Testis (tissue), 3 donors: ENCODE results near the gene PPP1R3D. TPM values are rescaled to one million over a fixed set of nuclear protein-coding genes. Genes with fewer than 3 reads are reported as not detected.

Experiments
- DNase-seq: peaks from one replicate; pipeline ENCODE4 v3.0.0-alpha.2; 2019
- H3K27ac ChIP-seq, 2 donors: fragments of 200-600 bp; sonication (generic); one replicate each; pipeline ENCODE4 v1.5.1; 2019
- H3K27me3 ChIP-seq: fragments of 200-600 bp; sonication (generic); one replicate; pipeline ENCODE4 v1.5.1; 2019
- H3K36me3 ChIP-seq: fragments of 200-600 bp; sonication (generic); one replicate; pipeline ENCODE4 v1.5.1; 2017; ENCODE audit warnings: low read depth; ENCODE audit errors: missing control alignments
- H3K4me1 ChIP-seq: fragments of 200-600 bp; sonication (generic); one replicate; pipeline ENCODE4 v1.5.1; 2019
- H3K4me3 ChIP-seq, 2 donors: fragments of 200-600 bp; sonication (generic); one replicate each; pipeline ENCODE4 v1.5.1; 2017 to 2019
- H3K9me3 ChIP-seq: fragments of 200-600 bp; sonication (generic); one replicate; pipeline ENCODE4 v1.5.1; 2017
- CTCF ChIP-seq, 3 experiments: fragments of 450-650 bp in 2 of 3; fragments of 200-600 bp in 1 of 3; sonication (generic) in 1 of 3; IDR thresholded peaks; one replicate each; pipeline ENCODE4 v1.5.1; 2016 to 2019; ENCODE audit warnings: antibody characterized with exemption in 3 of 3, mild to moderate bottlenecking in 2 of 3, moderate library complexity in 1 of 3
- POLR2A ChIP-seq: fragments of 450-650 bp; IDR thresholded peaks from one replicate; pipeline ENCODE4 v1.6.1; 2017; ENCODE audit warnings: antibody characterized with exemption, mild to moderate bottlenecking, moderate library complexity
- WGBS, 2 donors: methylation state at CpG; one replicate each; pipeline ENCODE4 v1.1.5; 2018; 5-methylcytosine and 5-hydroxymethylcytosine counted together
- intact Hi-C: fragments of 100-400 bp; cut with DNase I; formaldehyde crosslinking; loops from one replicate; pipeline ENCODE4 v1.15.1; 2023; ENCODE audit warnings: low total_unique reads
- polyA plus RNA-seq: library from polyadenylated mRNA; stranded (reverse); fragments of 350-450 nt; fragmentation: Illumina TruSeq; extraction: RNeasy Lipid Tissue Mini Kit (QIAGEN cat#74804); gene quantifications from one replicate; pipeline ENCODE4 v1.2.3, GENCODE V29; 2014; ENCODE audit warnings: low read depth, low replicate concordance; ENCODE audit not compliant: insufficient read depth
- total RNA-seq, 2 donors: library from RNA; depleted of rRNA; stranded (reverse); fragments of >200 nt; gene quantifications; one replicate each; pipeline ENCODE4 v1.2.3, GENCODE V29; 2016

Gene PPP1R3D
- total and polyA plus RNA-seq, 3 donors from 2014 or later, result 4.7 to 9.4 (median 8.2) TPM

GRCh38 chr20:59931511-59932312 is 8.4 kb downstream of the PPP1R3D start:
- Histone ChIP-seq H3K27ac (peak overlapping the region in 1 of 2 donors; percentile 89), H3K27me3 (no peaks in the 10 kb centered on the region), H3K36me3 (no peaks in the 10 kb centered on the region), H3K9me3 (no peaks in the 10 kb centered on the region), H3K4me1 (no peaks in the 10 kb centered on the region), H3K4me3 (no peak overlapping the region)
- no peak for DNase-seq
- no peak for TF ChIP-seq POLR2A
- no peak for TF ChIP-seq CTCF (IDR thresholded peaks at IDR 0.05)
- WGBS, 2 donors, result 52% methylated on average over 9 of the region's 9 CpGs
- intact Hi-C loops, result no loop called here

DNA sequence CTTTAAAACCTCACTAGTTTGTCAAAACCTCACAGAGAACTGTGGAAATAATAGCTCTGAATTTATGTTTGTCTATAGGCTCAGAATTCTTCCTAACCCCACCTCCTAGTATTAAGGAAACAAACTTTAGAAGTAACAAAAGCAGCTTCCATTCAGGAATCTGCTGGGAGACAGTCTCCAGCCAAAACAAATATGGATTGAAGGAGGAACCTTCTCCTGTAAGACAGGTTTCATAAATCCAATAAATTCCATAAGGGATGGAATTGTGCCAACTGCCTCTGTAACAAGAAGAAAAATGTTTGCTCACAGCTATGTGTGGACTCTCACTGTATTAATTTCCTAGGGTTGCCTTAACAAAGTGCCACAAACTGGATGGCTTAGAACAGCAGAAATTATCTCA is 14.2 kb downstream of the PPP1R3D start:
- H3K9me3 ChIP-seq, result no peaks in the 10 kb centered on the region
- no peaks in the 10 kb centered on the region for H3K4me1 ChIP-seq
- no peaks in the 10 kb centered on the region for H3K36me3 ChIP-seq
- no peak for DNase-seq
- no peak overlapping the region for H3K27ac ChIP-seq
- no peak overlapping the region for H3K4me3 ChIP-seq
- intact Hi-C loops, result no loop called here
- no peaks in the 10 kb centered on the region for H3K27me3 ChIP-seq
- no peak for TF ChIP-seq POLR2A
- TF ChIP-seq CTCF (IDR thresholded peaks at IDR 0.05), result no peak

DNA sequence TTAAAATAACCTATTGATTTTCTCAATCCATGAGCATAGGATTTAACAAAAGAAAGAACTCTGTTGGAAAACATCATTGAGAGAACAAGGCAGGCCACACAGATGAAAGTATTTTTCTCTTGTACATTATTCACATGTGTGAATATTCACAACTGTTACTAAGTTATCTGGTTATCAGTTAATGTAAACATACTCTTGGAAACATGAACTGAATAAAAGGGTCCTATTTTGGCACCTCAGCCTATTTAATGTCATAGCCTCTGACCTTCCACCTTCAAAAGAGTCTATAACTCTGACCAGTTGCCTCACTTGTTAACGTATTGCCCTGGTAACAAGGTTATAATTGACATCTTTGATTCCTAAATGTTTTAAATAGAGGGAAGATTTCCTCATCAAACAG is 14.7 kb downstream of the PPP1R3D start:
- WGBS, 2 donors, result 88 to 89% methylated on average over 1 of the region's 1 CpG
- Histone ChIP-seq H3K4me1 (no peaks in the 10 kb centered on the region), H3K4me3 (no peak overlapping the region), H3K9me3 (no peaks in the 10 kb centered on the region), H3K27ac (no peak overlapping the region), H3K36me3 (no peaks in the 10 kb centered on the region), H3K27me3 (no peaks in the 10 kb centered on the region)
- intact Hi-C loops, result no loop called here
- no peak for DNase-seq
- no peak for TF ChIP-seq POLR2A
- TF ChIP-seq CTCF (IDR thresholded peaks at IDR 0.05), result no peak

DNA sequence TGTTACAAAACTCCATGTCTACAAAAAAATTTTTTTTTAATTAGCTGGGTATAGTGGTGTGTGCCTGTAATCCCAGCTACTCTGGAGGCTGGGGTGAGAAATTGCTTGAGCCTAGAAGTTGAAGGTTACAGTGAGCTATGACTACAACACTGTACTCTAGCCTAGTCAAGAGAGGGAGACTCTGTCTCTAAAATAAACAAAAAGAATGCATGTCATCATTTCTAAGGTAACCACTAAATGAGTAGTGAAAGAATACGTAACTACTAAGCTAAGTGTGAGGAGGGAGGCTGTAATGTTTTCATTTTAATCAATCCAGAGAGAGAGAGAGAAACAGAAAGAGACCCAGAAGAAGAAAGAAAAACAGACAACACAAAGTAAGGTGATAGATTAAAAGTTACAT is 16.6 kb downstream of the PPP1R3D start:
- no peaks in the 10 kb centered on the region for H3K4me1 ChIP-seq
- TF ChIP-seq CTCF (IDR thresholded peaks at IDR 0.05), result no peak
- TF ChIP-seq POLR2A, result no peak

GRCh38 chr20:59920944-59921343 is 19.2 kb downstream of the PPP1R3D start:
- DNase-seq, result no peak
- no peak for TF ChIP-seq CTCF (IDR thresholded peaks at IDR 0.05)
- TF ChIP-seq POLR2A, result no peak
- intact Hi-C loops, result no loop called here

More for the DNA sequence above, 16.6 kb downstream of the PPP1R3D start:
- Histone ChIP-seq H3K9me3 (no peaks in the 10 kb centered on the region), H3K27me3 (no peaks in the 10 kb centered on the region), H3K4me3 (no peak overlapping the region), H3K36me3 (no peaks in the 10 kb centered on the region), H3K27ac (no peak overlapping the region)
- DNase-seq, result no peak
- intact Hi-C loops, result no loop called here
- 92 to 98% methylated on average over 1 of the region's 1 CpG for WGBS, 2 donors

More at GRCh38 chr20:59920944-59921343, 19.2 kb downstream of the PPP1R3D start:
- Histone ChIP-seq H3K27ac (no peak overlapping the region), H3K4me1 (no peaks in the 10 kb centered on the region), H3K4me3 (no peak overlapping the region), H3K27me3 (no peaks in the 10 kb centered on the region), H3K36me3 (no peaks in the 10 kb centered on the region), H3K9me3 (no peaks in the 10 kb centered on the region)
